Transverse colon (tissue), 3 donors: ENCODE data around the gene ANKH.

Experiments used
- EP300 ChIP-seq: sonication (generic); formaldehyde crosslinking; IDR thresholded peaks from one replicate; pipeline ENCODE4 v1.6.1; 2017; ENCODE audit warnings: antibody characterized with exemption, low read depth
- POLR2A ChIP-seq: fragments of 450-650 bp; IDR thresholded peaks from one replicate; pipeline ENCODE4 v1.6.1; 2016; ENCODE audit warnings: antibody characterized with exemption, mild to moderate bottlenecking, moderate library complexity
- TF ChIP-seq, protein P1 (sequence below), 5 experiments: fragments of 200-600 bp in 3 of 5; fragments of 450-650 bp in 2 of 5; sonication (generic) in 3 of 5; IDR thresholded peaks; 1 replicate in 2 of 5; 2 replicates in 3 of 5; pipeline ENCODE4 v1.5.1; 2016 to 2017; ENCODE audit warnings: antibody characterized with exemption in 5 of 5, inconsistent platforms in 3 of 5, mild to moderate bottlenecking in 2 of 5, moderate library complexity in 1 of 5

DNA sequence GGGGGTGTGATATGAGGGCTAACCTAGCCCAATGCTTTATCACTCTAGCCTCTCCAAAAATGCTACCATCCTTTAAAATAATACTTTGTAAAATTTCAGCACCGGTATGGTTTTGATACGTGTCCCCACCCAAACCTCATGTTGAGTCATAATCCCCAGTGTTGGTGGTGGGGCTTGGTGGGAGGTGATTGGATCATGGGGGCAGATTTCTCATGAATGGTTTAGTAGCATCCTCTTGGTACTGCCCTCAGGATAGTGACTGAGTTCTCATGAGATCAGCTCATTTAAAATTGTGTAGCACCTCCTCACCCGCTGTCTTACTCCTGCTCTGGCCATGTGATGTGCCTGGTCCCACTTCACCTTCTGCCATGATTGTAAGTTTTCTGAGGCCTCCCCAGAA, 35.0 kb upstream of the ANKH start:
- TF ChIP-seq POLR2A (no peak), EP300 (no peak)
- TF ChIP-seq, protein P1, sequence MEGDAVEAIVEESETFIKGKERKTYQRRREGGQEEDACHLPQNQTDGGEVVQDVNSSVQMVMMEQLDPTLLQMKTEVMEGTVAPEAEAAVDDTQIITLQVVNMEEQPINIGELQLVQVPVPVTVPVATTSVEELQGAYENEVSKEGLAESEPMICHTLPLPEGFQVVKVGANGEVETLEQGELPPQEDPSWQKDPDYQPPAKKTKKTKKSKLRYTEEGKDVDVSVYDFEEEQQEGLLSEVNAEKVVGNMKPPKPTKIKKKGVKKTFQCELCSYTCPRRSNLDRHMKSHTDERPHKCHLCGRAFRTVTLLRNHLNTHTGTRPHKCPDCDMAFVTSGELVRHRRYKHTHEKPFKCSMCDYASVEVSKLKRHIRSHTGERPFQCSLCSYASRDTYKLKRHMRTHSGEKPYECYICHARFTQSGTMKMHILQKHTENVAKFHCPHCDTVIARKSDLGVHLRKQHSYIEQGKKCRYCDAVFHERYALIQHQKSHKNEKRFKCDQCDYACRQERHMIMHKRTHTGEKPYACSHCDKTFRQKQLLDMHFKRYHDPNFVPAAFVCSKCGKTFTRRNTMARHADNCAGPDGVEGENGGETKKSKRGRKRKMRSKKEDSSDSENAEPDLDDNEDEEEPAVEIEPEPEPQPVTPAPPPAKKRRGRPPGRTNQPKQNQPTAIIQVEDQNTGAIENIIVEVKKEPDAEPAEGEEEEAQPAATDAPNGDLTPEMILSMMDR (IDR thresholded peaks at IDR 0.05): no peak
